Right atrium auricular region (tissue), 2 donors: ENCODE measurements around the gene TMEM174. TPM values are rescaled to one million over a fixed set of nuclear protein-coding genes. Genes with fewer than 3 reads are reported as not detected.

Experiments
- DNase-seq: peaks from one replicate; pipeline ENCODE4 v3.0.0-alpha.2; 2019; ENCODE audit warnings: low spot score
- H3K27ac ChIP-seq, 2 donors: fragments of 200-600 bp; sonication (generic); 1 replicate in 1 of 2; 2 replicates in 1 of 2; pipeline ENCODE4 v1.5.1; 2016 to 2019
- H3K27me3 ChIP-seq, 2 donors: fragments of 200-600 bp; sonication (generic); one replicate each; pipeline versions ENCODE4 v1.5.1 to v1.6.0; 2017 to 2019
- H3K36me3 ChIP-seq: fragments of 200-600 bp; sonication (generic); one replicate; pipeline ENCODE4 v1.5.1; 2016
- H3K4me1 ChIP-seq, 2 donors: fragments of 200-600 bp; sonication (generic); one replicate each; pipeline versions ENCODE4 v1.5.1 to v1.6.0; 2017 to 2019
- H3K4me3 ChIP-seq, 2 donors: fragments of 200-600 bp; sonication (generic); 1 replicate in 1 of 2; 2 replicates in 1 of 2; pipeline ENCODE4 v1.5.1; 2017 to 2019; ENCODE audit warnings: mild to moderate bottlenecking in 1 of 2, moderate library complexity in 1 of 2
- H3K9me3 ChIP-seq, 2 donors: fragments of 200-600 bp; sonication (generic); one replicate each; pipeline ENCODE4 v1.5.1; 2019
- total RNA-seq, 2 donors: library from RNA; depleted of rRNA; stranded (reverse); fragments of >200 nt; gene quantifications; one replicate each; pipeline ENCODE4 v1.1.0, GENCODE V29; 2016
- TF ChIP-seq, protein P1 (sequence below), 2 donors: fragments of 200-600 bp; sonication (generic); IDR thresholded peaks; one replicate each; pipeline ENCODE4 v1.5.1; 2019; ENCODE audit warnings: antibody characterized with exemption in 2 of 2

Gene TMEM174
- total RNA-seq, 2 donors from 2014 or later: not detected

DNA sequence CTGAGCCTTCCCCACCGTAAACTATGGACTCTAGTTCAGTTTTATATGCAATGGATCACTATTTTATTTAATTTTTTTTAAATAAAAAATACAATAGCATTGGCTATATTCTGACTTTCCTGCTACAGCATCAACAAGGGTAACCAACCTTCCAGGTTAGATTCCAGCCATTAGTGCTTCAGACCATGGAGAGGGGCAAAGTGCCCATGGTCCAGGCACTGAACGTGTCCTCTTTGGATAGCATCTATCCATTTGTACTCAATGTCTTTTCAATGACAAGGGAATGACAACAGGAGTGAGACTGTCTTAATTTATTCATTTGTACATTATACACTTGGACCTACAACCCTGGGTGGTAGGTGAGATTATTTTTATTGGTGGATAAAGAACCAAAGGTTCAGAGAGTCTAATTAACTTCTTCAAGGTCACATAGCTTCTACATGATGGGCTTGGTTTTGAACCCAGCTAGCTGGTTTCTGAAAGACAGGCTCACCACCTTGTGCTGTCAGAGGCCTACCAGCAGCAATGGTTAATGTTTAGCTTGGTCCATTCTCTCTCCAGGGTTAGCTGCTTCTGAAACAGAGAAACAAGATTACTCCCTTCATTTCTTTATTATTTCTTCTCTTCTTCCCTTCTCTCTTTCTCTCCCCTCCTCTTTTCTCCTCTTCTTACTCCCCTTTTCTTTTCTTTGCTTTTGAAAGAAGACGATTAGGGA, 41.1 kb upstream of the TMEM174 start:
- DNase-seq: no peak
- Histone ChIP-seq H3K27me3 (no peaks in the 10 kb centered on the region), H3K4me1 (no peaks in the 10 kb centered on the region), H3K36me3 (no peaks in the 10 kb centered on the region), H3K9me3 (no peaks in the 10 kb centered on the region), H3K4me3 (no peak overlapping the region), H3K27ac (no peak overlapping the region)
- TF ChIP-seq, protein P1, sequence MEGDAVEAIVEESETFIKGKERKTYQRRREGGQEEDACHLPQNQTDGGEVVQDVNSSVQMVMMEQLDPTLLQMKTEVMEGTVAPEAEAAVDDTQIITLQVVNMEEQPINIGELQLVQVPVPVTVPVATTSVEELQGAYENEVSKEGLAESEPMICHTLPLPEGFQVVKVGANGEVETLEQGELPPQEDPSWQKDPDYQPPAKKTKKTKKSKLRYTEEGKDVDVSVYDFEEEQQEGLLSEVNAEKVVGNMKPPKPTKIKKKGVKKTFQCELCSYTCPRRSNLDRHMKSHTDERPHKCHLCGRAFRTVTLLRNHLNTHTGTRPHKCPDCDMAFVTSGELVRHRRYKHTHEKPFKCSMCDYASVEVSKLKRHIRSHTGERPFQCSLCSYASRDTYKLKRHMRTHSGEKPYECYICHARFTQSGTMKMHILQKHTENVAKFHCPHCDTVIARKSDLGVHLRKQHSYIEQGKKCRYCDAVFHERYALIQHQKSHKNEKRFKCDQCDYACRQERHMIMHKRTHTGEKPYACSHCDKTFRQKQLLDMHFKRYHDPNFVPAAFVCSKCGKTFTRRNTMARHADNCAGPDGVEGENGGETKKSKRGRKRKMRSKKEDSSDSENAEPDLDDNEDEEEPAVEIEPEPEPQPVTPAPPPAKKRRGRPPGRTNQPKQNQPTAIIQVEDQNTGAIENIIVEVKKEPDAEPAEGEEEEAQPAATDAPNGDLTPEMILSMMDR (IDR thresholded peaks at IDR 0.05): no peak

GRCh38 chr5:73132759-73133158, 40.2 kb upstream of the TMEM174 start:
- TF ChIP-seq, protein P1 (IDR thresholded peaks at IDR 0.05): no peak
- Histone ChIP-seq H3K4me3 (no peak overlapping the region), H3K9me3 (no peaks in the 10 kb centered on the region)

DNA sequence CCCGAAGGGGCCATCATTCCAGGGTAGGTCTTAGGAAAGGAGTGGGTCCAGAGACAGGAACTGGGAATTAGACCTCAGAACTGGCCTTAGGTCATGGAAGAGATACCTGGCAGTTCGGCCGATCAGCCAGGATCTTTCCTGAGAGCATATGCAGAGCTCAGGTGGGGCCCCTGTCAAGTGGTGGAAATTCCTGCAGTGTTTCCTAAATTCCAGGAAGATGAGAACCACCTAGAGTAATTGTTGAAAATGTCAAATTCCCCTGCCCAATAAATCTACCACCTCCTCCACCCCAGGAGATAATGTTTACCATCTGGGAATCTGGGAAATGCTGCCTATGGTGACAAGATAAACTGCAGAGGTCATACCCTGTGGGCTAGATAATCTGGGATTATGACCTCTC, 38.0 kb upstream of the TMEM174 start:
- no peak overlapping the region for H3K27ac ChIP-seq
- DNase-seq: no peak
- no peaks in the 10 kb centered on the region for H3K27me3 ChIP-seq
- no peaks in the 10 kb centered on the region for H3K9me3 ChIP-seq
- H3K4me1 ChIP-seq: no peaks in the 10 kb centered on the region
- H3K4me3 ChIP-seq: no peak overlapping the region
- no peaks in the 10 kb centered on the region for H3K36me3 ChIP-seq
- TF ChIP-seq, protein P1 (IDR thresholded peaks at IDR 0.05): no peak

More at GRCh38 chr5:73132759-73133158, 40.2 kb upstream of the TMEM174 start:
- Histone ChIP-seq H3K27ac (no peak overlapping the region), H3K4me1 (no peaks in the 10 kb centered on the region), H3K27me3 (no peaks in the 10 kb centered on the region), H3K36me3 (no peaks in the 10 kb centered on the region)
- no peak for DNase-seq

- DNase-seq: no peak
- Histone ChIP-seq H3K27ac (no peak overlapping the region), H3K9me3 (no peaks in the 10 kb centered on the region), H3K27me3 (no peaks in the 10 kb centered on the region), H3K4me3 (no peak overlapping the region), H3K36me3 (no peaks in the 10 kb centered on the region), H3K4me1 (no peaks in the 10 kb centered on the region)
- TF ChIP-seq, protein P1 (IDR thresholded peaks at IDR 0.05): no peak
Measured at GRCh38 chr5:73135429-73136054, 37.5 kb upstream of the TMEM174 start.

- Histone ChIP-seq H3K9me3 (no peaks in the 10 kb centered on the region), H3K27ac (no peak overlapping the region), H3K4me1 (no peaks in the 10 kb centered on the region), H3K27me3 (no peaks in the 10 kb centered on the region), H3K4me3 (no peak overlapping the region), H3K36me3 (no peaks in the 10 kb centered on the region)
- TF ChIP-seq, protein P1 (IDR thresholded peaks at IDR 0.05): no peak
- no peak for DNase-seq
Measured at GRCh38 chr5:73136055-73136562, 36.9 kb upstream of the TMEM174 start.
